HG03571 (cell line): Measurements from ENCODE around the gene CEND1.

Experiments
- ATAC-seq: cut with Tn5 transposase; IDR thresholded peaks from one replicate; pipeline ENCODE4 v1.9.1; 2021; ENCODE audit not compliant: unreplicated experiment

The CEND1 gene

DNA sequence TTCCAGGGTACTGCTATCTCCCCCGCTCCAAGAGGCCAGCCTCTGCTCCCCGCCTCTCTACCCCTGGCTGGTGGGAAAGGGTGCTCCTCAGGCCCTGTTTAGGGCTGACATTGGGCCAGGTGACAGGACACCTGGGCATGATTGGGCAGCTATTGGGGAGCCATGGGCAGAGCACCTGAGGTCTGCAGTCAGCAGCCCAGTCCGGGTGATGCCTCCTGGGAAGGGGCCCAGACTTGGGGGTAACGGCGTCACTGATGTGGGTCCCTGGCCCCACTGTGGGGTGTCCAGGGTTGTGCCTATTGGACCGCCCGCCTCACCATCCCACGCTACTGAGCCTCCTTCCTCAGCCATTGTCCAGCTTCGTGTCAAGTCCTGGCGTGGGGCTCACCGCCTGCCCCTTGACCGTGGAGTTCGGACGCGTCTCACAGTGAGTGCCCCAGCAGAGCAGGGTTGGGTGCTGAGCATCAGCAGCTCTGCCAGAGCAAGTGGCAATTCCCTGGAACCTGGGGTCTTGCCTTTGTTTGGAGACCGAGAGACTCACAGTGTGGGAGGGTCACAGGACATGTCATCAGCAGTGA is 9.8 kb downstream of the CEND1 start:
- no peak for ATAC-seq

DNA sequence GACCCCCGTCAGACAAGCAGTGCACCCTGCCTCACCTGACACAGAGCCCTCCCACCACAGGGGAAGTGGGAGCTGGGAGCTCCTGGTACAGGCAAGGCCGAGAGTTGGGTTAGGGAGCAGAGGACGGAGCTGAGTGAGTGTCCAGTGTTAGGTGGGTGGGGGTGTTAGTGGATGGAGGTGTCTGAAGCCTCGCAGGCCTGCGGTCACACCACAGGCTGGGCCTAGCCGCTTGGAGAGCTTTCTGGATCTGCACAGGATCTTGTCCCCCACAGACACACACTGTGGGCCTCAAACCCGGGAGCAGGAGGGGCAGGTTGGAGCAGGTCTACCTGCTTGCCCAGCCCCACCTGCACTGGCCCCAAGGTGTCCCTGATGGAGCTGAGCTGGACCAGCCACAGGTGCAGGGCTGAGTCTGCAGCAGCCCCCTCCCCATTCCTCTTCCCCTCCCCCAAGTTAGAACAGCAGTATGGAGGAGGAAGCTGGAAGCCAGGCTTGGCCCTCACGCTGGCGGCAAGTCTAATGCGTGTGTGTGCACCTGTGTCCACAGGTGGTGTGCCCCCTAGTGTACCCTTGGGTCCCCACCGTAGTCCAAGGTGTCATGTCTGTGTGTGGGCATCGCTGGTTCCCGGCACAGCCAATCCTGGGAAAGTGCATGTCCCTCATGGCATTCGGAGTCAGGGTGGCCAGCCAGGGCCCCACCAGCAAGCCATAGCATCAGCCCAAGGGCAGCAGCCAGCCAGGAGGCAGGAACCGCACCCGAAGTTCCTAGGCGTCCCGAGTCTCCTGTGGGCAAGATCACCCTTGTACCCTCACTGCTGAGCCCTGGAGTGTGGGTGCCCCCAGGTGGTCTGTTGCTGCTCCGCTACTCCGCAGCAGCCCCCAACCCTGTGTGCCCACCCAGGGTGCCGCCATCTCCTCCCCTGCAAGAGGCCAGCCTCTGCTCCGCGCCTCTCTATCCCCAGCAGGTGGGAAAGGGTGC is 10.6 kb downstream of the CEND1 start:
- ATAC-seq, result no peak

- ATAC-seq, result peak; percentile 60
Measured at GRCh38 chr11:777288-778255, 12.3 kb downstream of the CEND1 start, which contains the start of gene GATD1. Gene GATD1 (minus strand): TSS chr11:777487. CDS start chr11:777462, 25 bp downstream.

- peak; percentile 20 for ATAC-seq
Measured at GRCh38 chr11:776561-777287, 13.2 kb downstream of the CEND1 start.

- ATAC-seq, result no peak
Measured at GRCh38 chr11:776263-776560, 13.7 kb downstream of the CEND1 start.

GRCh38 chr11:774873-775592 is 14.9 kb downstream of the CEND1 start:
- ATAC-seq, result no peak

GRCh38 chr11:773830-774229 is 16.1 kb downstream of the CEND1 start:
- no peak for ATAC-seq

GRCh38 chr11:773425-773824 is 16.5 kb downstream of the CEND1 start:
- no peak for ATAC-seq

- no peak for ATAC-seq
Measured at GRCh38 chr11:772429-773390, 17.2 kb downstream of the CEND1 start.

DNA sequence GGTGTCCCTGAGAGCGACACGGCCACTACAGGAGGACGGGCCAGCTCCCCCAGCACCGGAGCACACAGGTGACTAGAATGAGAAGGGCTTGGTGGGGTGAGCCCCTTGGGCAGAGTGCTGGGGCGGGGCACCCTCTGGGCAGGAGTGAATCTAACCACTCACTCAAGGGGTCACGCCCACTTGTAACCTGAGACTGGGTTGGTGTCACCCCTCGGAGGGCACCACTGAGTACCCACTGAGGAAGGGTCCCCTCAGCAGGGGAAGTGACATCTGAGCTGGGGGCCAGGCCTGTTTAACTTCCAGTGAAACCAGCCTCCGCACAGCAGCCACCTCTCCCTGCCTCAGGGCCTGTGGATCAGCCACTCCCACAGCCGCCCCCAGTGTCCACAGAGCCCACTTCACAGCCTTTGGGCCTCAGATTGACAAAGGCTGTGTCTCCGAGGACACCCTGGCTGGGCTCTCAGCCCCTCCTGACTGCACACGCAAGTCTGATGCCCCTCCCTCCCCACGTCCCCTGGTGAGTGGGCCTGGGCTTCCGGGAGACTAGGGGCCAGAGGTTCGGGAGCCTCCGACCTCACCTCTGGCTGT is 18.2 kb downstream of the CEND1 start:
- ATAC-seq, result no peak

DNA sequence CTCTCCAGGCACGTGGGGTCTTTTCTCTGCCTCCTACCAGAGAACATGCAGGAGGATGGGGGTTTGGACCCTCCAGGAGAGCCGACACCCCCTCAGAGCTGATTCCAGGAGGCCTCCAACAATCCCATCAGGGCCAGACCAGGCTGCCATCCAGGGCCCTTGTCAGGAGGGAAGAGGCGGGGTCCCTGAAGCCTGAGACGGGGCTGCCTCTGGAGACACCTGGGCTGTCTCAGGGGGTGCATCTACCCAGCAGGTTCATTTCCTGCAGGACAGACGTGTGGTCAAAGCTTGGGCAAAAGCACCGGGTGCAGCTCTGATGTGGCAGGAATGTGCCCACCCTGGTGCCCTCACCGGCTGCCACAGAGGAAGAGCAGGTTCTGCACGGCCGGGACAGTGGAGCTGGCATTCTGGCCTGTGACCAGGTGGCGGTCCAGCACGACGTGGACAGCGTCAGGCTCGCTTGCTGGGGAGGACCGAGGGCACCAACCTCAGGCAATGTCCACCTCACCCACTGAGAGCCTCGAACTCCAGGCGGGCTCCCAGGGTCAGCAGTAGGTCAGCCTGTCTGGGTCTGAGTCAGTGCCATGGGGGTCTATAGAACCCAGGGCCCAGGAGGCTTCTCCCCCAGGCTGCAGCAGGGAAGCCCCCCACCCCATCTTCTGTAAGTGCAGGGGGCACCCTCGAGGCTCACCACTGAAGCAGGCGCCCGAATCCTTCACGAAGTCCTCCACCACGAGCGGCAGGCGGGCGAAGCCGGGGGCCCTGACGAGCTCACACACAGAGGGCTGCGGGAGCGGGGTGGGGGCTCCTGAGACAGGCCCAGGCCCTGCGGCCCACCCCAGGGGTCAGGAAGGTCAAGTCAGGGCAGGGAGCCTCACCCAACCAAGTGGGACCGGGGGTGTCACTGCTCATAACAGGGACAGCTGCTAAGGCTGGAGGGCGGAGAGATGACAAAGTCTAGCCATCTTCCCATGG is 19.0 kb downstream of the CEND1 start:
- no peak for ATAC-seq

DNA sequence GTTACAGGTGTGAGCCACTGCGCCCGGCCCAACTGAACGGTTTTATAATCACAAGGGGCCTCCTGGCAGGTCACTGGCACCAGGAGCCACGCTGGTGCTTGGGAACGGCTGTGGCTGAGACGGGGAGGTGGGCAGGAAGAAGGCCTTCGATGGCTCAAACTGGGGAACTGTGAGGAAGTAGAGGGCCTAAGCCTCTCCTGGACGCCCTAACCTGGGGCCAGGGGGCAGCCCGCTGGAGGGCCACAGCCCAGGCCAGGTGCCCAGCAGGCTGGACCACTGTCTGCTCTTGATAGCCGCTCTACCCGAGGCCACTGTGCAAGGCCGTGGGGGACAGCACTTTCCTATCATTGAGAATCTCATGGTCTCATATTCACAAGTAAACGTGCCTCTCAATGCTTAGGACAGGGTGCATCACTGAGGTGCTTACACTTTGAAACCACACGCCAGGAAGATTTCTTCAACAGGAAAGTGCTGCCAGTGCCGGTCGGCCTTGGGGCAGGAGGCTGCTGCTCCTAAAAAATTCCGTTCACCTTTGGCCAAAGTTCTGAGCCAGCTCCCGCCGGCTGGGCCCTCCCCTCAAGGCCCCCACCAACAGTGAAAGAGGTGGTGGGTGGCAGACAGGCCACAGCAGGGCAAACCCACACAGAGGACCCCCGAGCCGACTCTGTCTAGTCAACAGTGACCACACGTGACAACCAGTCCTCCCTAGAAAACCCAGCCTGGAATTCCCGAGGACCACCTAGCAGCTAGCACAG is 19.8 kb downstream of the CEND1 start:
- no peak for ATAC-seq

- no peak for ATAC-seq
Measured at GRCh38 chr11:767238-767637, 22.7 kb downstream of the CEND1 start.

GRCh38 chr11:766936-767210 is 23.0 kb downstream of the CEND1 start:
- ATAC-seq, result no peak

GRCh38 chr11:766106-766935 is 23.6 kb downstream of the CEND1 start:
- no peak for ATAC-seq

DNA sequence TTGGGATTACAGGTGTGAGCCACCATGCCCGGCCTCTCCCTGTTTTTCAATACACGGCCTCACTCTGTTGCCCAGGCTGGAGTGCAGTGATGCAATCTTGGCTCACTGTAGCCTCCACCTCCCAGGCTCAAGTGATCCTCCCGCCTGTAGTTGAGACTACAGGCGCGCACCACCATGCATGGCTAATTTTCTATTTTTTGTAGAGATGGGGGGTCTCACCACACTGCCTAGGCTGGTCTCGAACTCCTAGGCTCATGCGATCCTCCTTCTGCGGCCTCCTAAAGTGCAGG is 24.1 kb downstream of the CEND1 start:
- no peak for ATAC-seq
